IPS-NIHi7 (cell line): ENCODE measurements around the gene CEACAM6.
"Not testable (repeated sequence)": the region's sequence is repeated elsewhere in the genome, so short reads cannot be mapped to it uniquely, and the experiment has no call there.

Experiments used
- DNase-seq: peaks from one replicate; pipeline ENCODE4 v3.0.0; 2012; ENCODE audit warnings: mixed read lengths; ENCODE audit errors: extremely low spot score

CEACAM6 gene

GRCh38 chr19:41755328-41755913 lies at the start of gene CEACAM6:
TSS of gene CEACAM6 (plus strand) at chr19:41755530. CDS start at chr19:41755639, 109 bp downstream.
- peak; percentile 16 for DNase-seq

- peak; percentile 95 for DNase-seq
These were observed 48.4 kb upstream of the CEACAM6 start for GRCh38 chr19:41706741-41707501.

DNA sequence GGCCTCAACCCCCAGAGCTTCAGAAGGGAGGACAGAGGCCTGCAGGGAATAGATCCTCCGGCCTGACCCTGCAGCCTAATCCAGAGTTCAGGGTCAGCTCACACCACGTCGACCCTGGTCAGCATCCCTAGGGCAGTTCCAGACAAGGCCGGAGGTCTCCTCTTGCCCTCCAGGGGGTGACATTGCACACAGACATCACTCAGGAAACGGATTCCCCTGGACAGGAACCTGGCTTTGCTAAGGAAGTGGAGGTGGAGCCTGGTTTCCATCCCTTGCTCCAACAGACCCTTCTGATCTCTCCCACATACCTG lies 47.9 kb upstream of the CEACAM6 start:
- no peak for DNase-seq

GRCh38 chr19:41707871-41708371 lies 47.4 kb upstream of the CEACAM6 start:
- DNase-seq: no peak

GRCh38 chr19:41708481-41708880 lies 46.8 kb upstream of the CEACAM6 start, which contains the start of gene CEACAM5:
TSS of gene CEACAM5 (plus strand) at chr19:41708626. CDS start at chr19:41708732, 106 bp downstream.
- no peak for DNase-seq

DNA sequence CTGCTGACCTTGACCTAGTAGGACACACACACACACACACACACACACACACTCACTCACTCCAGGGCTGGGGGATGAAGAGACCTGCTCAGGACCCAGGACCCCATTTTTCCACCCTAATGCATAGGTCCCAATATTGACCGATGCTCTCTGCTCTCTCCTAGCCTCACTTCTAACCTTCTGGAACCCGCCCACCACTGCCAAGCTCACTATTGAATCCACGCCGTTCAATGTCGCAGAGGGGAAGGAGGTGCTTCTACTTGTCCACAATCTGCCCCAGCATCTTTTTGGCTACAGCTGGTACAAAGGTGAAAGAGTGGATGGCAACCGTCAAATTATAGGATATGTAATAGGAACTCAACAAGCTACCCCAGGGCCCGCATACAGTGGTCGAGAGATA lies 45.8 kb upstream of the CEACAM6 start:
- not testable (repeated sequence) for DNase-seq

- no peak for DNase-seq
These were observed 45.2 kb upstream of the CEACAM6 start for GRCh38 chr19:41709951-41710645.

GRCh38 chr19:41711376-41712261 lies 43.7 kb upstream of the CEACAM6 start:
- no peak for DNase-seq

DNA sequence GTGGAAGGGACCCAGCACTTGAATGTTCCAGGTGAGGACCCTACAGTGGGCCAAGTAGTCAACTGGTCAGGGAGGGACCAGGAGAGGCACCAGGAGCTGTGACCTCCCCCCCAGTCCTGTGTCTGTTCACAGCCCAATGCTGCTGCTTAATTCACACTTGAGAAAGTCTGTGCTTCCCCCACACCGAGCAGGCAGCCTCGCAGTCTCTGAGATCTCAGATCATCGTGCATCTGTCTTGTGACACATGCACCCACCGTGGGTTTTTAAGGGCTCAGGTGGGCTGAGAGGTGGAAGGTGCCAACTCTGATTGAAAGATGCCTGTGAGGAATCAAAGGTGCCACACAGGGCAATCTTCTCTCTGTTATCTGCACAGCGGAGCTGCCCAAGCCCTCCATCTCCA lies 40.7 kb upstream of the CEACAM6 start:
- no peak for DNase-seq

- DNase-seq: no peak
These were observed 36.6 kb upstream of the CEACAM6 start for GRCh38 chr19:41718761-41719160.

DNA sequence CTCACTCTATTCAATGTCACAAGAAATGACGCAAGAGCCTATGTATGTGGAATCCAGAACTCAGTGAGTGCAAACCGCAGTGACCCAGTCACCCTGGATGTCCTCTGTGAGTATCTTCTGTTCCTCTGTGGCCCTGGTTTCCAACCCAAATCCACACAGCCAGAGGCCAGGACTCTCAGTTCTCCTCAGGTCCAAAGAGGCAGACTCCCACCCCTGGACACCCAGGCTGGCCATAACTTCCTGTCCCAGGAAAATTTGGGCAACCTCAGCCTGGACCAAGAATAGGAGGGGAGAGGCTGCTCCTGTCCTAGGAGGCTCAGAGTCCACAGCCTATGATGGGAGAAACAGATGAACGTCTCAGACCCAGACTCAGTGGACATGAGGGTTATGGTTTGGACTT lies 35.2 kb upstream of the CEACAM6 start:
- DNase-seq: no peak

- DNase-seq: no peak
These were observed 28.8 kb upstream of the CEACAM6 start for GRCh38 chr19:41726493-41726892.

- DNase-seq: no peak
These were observed 21.2 kb upstream of the CEACAM6 start for GRCh38 chr19:41734156-41734555.

- DNase-seq: no peak
These were observed 20.7 kb upstream of the CEACAM6 start for GRCh38 chr19:41734585-41734984.

DNA sequence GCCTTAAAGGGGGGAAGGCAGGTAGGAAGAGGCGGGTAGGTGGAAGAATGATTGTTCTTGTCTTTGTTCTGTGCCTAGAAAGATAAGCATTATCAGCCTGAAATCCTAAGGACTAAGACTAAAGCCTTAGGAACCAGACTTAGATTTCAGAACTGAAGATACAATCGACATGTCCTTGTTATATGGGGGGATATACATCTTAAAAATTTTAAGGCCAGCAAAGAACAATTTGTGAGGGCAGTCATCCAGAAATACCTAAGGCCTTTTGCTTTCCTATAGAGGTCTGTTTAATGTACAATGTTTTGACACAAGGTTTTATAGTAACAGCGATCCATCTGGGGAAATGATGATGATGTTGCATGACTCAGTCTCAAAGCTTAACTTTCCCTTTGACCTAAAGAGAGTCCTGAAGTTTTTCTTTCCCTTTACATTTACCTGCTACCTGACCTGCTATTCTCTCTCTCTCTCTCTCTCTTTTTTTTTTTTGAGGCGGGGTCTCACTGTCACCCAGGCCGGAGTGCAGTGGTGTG lies 20.2 kb upstream of the CEACAM6 start:
- no peak for DNase-seq

GRCh38 chr19:41739361-41739760 lies 16.0 kb upstream of the CEACAM6 start:
- DNase-seq: no peak

- DNase-seq: no peak
These were observed 14.7 kb upstream of the CEACAM6 start for GRCh38 chr19:41740415-41741243.

DNA sequence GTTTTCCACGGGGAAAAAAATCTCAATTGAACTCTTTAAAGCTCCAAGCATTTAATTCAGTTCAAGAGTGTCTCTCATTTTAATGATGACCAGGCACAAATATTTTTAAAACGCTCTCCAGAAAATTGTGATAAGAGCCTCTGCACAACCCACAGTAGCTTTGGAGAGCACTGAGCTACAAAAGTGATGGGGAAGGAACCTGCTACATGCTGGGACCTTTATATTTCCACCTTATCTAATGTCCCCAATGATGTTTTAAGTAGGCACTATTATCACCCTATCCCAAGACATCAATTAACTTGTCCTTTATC lies 14.1 kb upstream of the CEACAM6 start:
- no peak for DNase-seq

GRCh38 chr19:41744850-41745249 lies 10.5 kb upstream of the CEACAM6 start:
- no peak for DNase-seq

- DNase-seq: no peak
These were observed 9.6 kb upstream of the CEACAM6 start for GRCh38 chr19:41745756-41746155.
